NCI-H526 (cell line): ENCODE measurements around the gene CSPG4.
"Not testable (repeated sequence)": the region's sequence is repeated elsewhere in the genome, so short reads cannot be mapped to it uniquely, and the experiment has no call there.

Experiments used
- DNase-seq, 2 experiments: peaks; one replicate each; lab custom pipeline; 2025; lab: John Stamatoyannopoulos, UW

The CSPG4 gene

GRCh38 chr15:75739791-75740190, 27.1 kb upstream of the CSPG4 start:
- DNase-seq = no peak

- peak; percentile 83 to 97 for DNase-seq
Observed at GRCh38 chr15:75738647-75739325, 26.1 kb upstream of the CSPG4 start.

- DNase-seq = no peak
Observed at GRCh38 chr15:75738014-75738646, 25.5 kb upstream of the CSPG4 start.

GRCh38 chr15:75737116-75738013, 24.7 kb upstream of the CSPG4 start:
- not testable (repeated sequence) for DNase-seq

GRCh38 chr15:75736256-75736655, 23.6 kb upstream of the CSPG4 start:
- DNase-seq = no peak

GRCh38 chr15:75734861-75735760, 22.5 kb upstream of the CSPG4 start:
- not testable (repeated sequence) for DNase-seq

- DNase-seq = no peak
Observed at GRCh38 chr15:75733761-75734651, 21.4 kb upstream of the CSPG4 start.

GRCh38 chr15:75732809-75733451, 20.3 kb upstream of the CSPG4 start:
- DNase-seq = peak in 1 of 2 experiments; percentile 68

GRCh38 chr15:75732177-75732808, 19.6 kb upstream of the CSPG4 start:
- no peak for DNase-seq

GRCh38 chr15:75731248-75732151, 18.9 kb upstream of the CSPG4 start:
- no peak for DNase-seq

GRCh38 chr15:75730376-75731247, 18.0 kb upstream of the CSPG4 start:
- DNase-seq = not testable (repeated sequence)

- DNase-seq = no peak
Observed at GRCh38 chr15:75729326-75730069, 16.9 kb upstream of the CSPG4 start.

GRCh38 chr15:75727851-75728715, 15.4 kb upstream of the CSPG4 start:
- peak in 1 of 2 experiments; percentile 62 for DNase-seq

- no peak for DNase-seq
Observed at GRCh38 chr15:75727031-75727531, 14.4 kb upstream of the CSPG4 start.
